ENCODE data around the gene KCNQ1.

The KCNQ1 gene

GRCh38 chr11:2511421-2512369 is 66.9 kb downstream of the KCNQ1 start:
- no peak for TF ChIP-seq RARB (CRISPR knock-in tag; IDR thresholded peaks at IDR 0.05)
- ATAC-seq, result no peak

GRCh38 chr11:2512431-2513407 is 67.9 kb downstream of the KCNQ1 start:
- TF ChIP-seq RARB (CRISPR knock-in tag; IDR thresholded peaks at IDR 0.05) (no peak), TSHZ2 (CRISPR knock-in tag; IDR thresholded peaks at IDR 0.05) (no peak), POU6F1 (CRISPR knock-in tag; IDR thresholded peaks at IDR 0.05; ENCODE audit: borderline replicate concordance, low read depth) (no peak), TOX (CRISPR knock-in tag; IDR thresholded peaks at IDR 0.05; ENCODE audit: borderline replicate concordance) (no peak)
- ATAC-seq, result no peak

- ATAC-seq, result no peak
- no peak for TF ChIP-seq TOX (CRISPR knock-in tag; IDR thresholded peaks at IDR 0.05; ENCODE audit: borderline replicate concordance)
- TF ChIP-seq CSRNP3 (CRISPR knock-in tag; IDR thresholded peaks at IDR 0.05), result no peak
- no peak for TF ChIP-seq TCF4 (CRISPR knock-in tag; IDR thresholded peaks at IDR 0.05; ENCODE audit: borderline replicate concordance)
- TF ChIP-seq ISL1 (CRISPR knock-in tag; IDR thresholded peaks at IDR 0.05), result no peak
- TF ChIP-seq PPARA (CRISPR knock-in tag; IDR thresholded peaks at IDR 0.05; ENCODE audit: borderline replicate concordance), result no peak
- TF ChIP-seq BACH2 (CRISPR knock-in tag; IDR thresholded peaks at IDR 0.05; ENCODE audit: borderline replicate concordance), result no peak
- TF ChIP-seq TSHZ2 (CRISPR knock-in tag; IDR thresholded peaks at IDR 0.05), result no peak
- no peak for TF ChIP-seq ZNF8 (CRISPR knock-in tag; IDR thresholded peaks at IDR 0.05)
- no peak for TF ChIP-seq ZC3H10 (CRISPR knock-in tag; IDR thresholded peaks at IDR 0.05)
These were observed 68.6 kb downstream of the KCNQ1 start for GRCh38 chr11:2513441-2513840.

GRCh38 chr11:2515401-2516275 is 70.8 kb downstream of the KCNQ1 start:
- no peak for ATAC-seq
- TF ChIP-seq BACH2 (CRISPR knock-in tag; IDR thresholded peaks at IDR 0.05; ENCODE audit: borderline replicate concordance), result no peak
- no peak for TF ChIP-seq ESRRG (CRISPR knock-in tag; IDR thresholded peaks at IDR 0.05)
- TF ChIP-seq ZC3H10 (CRISPR knock-in tag; IDR thresholded peaks at IDR 0.05), result no peak
- TF ChIP-seq CSRNP3 (CRISPR knock-in tag; IDR thresholded peaks at IDR 0.05), result no peak
- TF ChIP-seq GLIS3 (CRISPR knock-in tag; IDR thresholded peaks at IDR 0.05), result no peak
- TF ChIP-seq POU6F1 (CRISPR knock-in tag; IDR thresholded peaks at IDR 0.05; ENCODE audit: borderline replicate concordance, low read depth), result no peak
- no peak for TF ChIP-seq ZFP30 (CRISPR knock-in tag; IDR thresholded peaks at IDR 0.05)

Measured in SK-N-SH treated with all-trans-retinoic acid at 6 μM for 48 hours (cell line).